Cardiac atrium fibroblast (primary cell): ENCODE results near the gene RAB9B. TPM values are rescaled to one million over a fixed set of nuclear protein-coding genes. Genes with fewer than 3 reads are reported as not detected.

Experiments
- total RNA-seq: library from RNA; depleted of rRNA; stranded (reverse); fragments of >200 nt; gene quantifications from 2 replicates; pipeline ENCODE4 v1.2.3, GENCODE V29; 2015

RAB9B gene, protein sequence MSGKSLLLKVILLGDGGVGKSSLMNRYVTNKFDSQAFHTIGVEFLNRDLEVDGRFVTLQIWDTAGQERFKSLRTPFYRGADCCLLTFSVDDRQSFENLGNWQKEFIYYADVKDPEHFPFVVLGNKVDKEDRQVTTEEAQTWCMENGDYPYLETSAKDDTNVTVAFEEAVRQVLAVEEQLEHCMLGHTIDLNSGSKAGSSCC
- 0.36 and 2.4 TPM in 2 replicates for total RNA-seq

DNA sequence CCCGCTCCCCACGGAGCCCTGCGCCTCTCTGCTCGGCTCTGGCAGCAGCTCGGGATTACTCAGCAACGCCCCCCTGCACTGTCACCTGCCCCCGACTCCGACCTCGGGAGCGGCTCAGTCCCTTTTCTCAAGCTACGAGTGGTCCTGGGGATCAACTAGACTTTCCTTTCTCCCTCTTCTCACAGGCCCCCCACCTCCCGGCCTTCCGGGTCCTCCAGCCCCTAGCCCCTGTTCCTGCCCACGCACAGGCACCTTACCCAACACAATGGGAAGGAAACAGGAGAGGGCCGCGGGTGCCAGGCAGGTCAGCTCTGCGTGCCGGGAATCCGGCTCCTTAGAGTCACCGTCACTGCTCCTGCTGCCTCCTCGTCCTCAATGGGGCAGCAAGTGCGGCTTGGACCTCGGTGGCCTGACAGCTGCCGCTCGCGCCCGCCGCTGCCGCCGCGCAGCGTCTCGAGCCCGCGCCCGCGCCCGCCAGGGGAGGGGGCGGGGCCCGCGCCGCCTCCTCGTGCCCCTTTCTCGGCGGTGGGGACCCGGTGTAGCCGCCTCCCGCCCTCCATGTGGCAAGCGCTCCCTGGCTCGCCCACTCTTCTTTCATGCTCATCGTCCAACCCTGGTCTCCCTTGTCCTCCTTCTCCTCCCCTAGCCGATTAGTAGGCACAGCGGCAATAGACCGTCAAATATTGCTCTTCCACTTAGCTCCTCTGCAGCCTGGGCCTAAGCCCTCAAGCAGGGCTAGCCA lies at the start of gene RAB9B:
Gene RAB9B, minus strand, starts transcription at position 455 of the 742 bp plus-strand sequence. CDS start 6,473 bp downstream, outside the sequence.

GRCh38 chrX:103776546-103776945 lies 55.5 kb downstream of the RAB9B start, which contains the start of gene PLP1:
Gene PLP1, plus strand, starts transcription at chrX:103776840. Its CDS starts 156 bp downstream, at chrX:103776996.

Other genes with a start within 250 kb of the RAB9B start
- gene TCEAL4, start 246.7 kb downstream of the RAB9B start, total RNA-seq: 148 and 255 TPM in 2 replicates
- gene TCEAL3, start 224.3 kb downstream of the RAB9B start, total RNA-seq: 47.5 and 49.9 TPM in 2 replicates
- 47.7 and 54.4 TPM in 2 replicates for gene TCEAL1, start 203.3 kb downstream of the RAB9B start, total RNA-seq
- gene MORF4L2, start 145.6 kb downstream of the RAB9B start, total RNA-seq: 798 and 931 TPM in 2 replicates
- 2.8 TPM in 1 of 2 replicates, not detected in the other for gene TMEM31, start 121.3 kb downstream of the RAB9B start, total RNA-seq
- 1.9 and 7.6 TPM in 2 replicates for gene PLP1, start 55.4 kb downstream of the RAB9B start, total RNA-seq
- 5.3 and 12.6 TPM in 2 replicates for gene TMSB15B, start 130.4 kb upstream of the RAB9B start, total RNA-seq
- gene H2BW1, start 181.5 kb upstream of the RAB9B start, total RNA-seq: not detected in 2 replicates
- gene H2BW2, start 207.7 kb upstream of the RAB9B start, total RNA-seq: not detected in 2 replicates
- 0.49 and 1.4 TPM in 2 replicates for gene TMSB15C, start 244.0 kb upstream of the RAB9B start, total RNA-seq